Measurements from ENCODE around the gene PIK3R1. TPM values are rescaled to one million over a fixed set of nuclear protein-coding genes. Genes with fewer than 3 reads are reported as not detected.
A peak's percentile ranks its signal among the peaks of the same experiment; 100 is the strongest.

The PIK3R1 gene
- total RNA-seq, 4 donors from 2014 or later = 69.3 to 113 (median 87.5) TPM

DNA sequence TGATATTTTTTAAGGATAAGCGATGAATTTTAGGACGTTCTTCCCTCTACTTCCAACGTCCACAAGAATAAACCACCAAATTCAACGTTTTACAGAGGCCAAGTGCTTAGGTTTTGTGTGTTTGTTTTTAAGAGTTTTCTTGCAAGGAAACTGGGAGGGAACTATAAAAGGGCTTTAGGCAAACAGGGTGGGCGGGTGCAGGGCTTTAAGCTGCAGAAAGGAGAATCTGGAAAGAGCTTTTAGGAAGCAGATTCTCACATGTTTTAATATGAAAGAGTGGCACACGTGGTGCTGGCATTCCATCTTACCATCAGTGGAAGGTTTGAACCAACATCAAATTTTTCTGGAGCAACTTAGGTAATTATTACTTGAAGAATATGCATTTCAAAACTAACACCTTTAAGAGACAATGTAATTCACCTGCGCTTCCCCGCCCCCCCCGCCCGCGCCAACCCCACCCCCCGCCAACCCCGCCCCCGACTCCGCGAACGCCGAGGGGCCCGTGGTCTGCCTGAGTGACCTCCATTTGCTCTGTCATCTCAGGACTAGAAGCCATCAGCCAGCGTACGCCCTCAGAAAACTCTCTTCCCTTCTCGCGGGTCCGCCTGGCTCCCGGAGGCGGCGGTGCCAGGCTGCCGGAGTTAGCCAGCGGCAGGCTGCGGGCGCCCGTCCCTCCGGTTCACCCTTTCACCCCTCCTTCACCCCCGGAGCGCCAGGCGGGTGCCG, 911 bp upstream of the PIK3R1 start:
- Histone ChIP-seq H3K27me3 (no peaks in the 10 kb centered on the region), H3K36me3 (no peaks in the 10 kb centered on the region), H3K9me3 (no peaks in the 10 kb centered on the region), H3K4me3 (peak overlapping the region; percentile 85 to 97 (median 94)), H3K4me1 (peaks cover 0 to 23% (median 1%) of the 10 kb centered on the region in 4 donors), H3K27ac (peak overlapping the region; percentile 98 to 100 (median 99))
- TF ChIP-seq, protein P1, sequence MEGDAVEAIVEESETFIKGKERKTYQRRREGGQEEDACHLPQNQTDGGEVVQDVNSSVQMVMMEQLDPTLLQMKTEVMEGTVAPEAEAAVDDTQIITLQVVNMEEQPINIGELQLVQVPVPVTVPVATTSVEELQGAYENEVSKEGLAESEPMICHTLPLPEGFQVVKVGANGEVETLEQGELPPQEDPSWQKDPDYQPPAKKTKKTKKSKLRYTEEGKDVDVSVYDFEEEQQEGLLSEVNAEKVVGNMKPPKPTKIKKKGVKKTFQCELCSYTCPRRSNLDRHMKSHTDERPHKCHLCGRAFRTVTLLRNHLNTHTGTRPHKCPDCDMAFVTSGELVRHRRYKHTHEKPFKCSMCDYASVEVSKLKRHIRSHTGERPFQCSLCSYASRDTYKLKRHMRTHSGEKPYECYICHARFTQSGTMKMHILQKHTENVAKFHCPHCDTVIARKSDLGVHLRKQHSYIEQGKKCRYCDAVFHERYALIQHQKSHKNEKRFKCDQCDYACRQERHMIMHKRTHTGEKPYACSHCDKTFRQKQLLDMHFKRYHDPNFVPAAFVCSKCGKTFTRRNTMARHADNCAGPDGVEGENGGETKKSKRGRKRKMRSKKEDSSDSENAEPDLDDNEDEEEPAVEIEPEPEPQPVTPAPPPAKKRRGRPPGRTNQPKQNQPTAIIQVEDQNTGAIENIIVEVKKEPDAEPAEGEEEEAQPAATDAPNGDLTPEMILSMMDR (IDR thresholded peaks at IDR 0.05) = no peak
- no peak for TF ChIP-seq POLR2A (IDR thresholded peaks at IDR 0.05)
- DNase-seq = peak in 2 of 3 donors; percentile 30 to 55

DNA sequence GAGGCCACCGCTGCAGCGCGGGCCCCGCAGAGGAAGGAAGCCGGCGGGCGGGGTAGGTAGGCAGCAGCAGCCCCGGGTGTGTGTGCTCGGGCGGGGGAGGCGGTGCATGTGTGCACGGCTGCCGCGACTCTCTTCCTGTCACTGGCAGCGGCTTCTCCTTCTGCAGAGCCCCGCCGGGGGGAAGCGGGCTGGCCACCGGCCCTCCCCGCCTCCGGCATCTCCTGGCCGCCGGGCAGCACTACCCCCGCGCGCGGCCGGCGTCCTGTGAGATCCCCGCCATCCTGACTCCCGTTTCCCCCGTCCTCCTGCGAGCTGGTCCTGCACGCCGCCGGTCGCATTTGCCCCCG, 315 bp downstream of the PIK3R1 start:
- Histone ChIP-seq H3K27me3 (no peaks in the 10 kb centered on the region), H3K9me3 (no peaks in the 10 kb centered on the region), H3K4me1 (peaks cover 0 to 31% (median 1%) of the 10 kb centered on the region in 4 donors), H3K4me3 (peak overlapping the region; percentile 85 to 97 (median 94)), H3K27ac (peak overlapping the region; percentile 98 to 100 (median 99)), H3K36me3 (peaks cover 0 to 7% (median 0%) of the 10 kb centered on the region in 3 donors)
- no peak for TF ChIP-seq POLR2A (IDR thresholded peaks at IDR 0.05)
- TF ChIP-seq, protein P1 (IDR thresholded peaks at IDR 0.05) = no peak
- no peak for DNase-seq

- TF ChIP-seq, protein P1 (IDR thresholded peaks at IDR 0.05) = no peak
- peak; percentile 3 to 16 for TF ChIP-seq POLR2A (IDR thresholded peaks at IDR 0.05)
- H3K4me3 ChIP-seq = peak overlapping the region; percentile 85 to 97 (median 94)
- DNase-seq = peak; percentile 68 to 83 (median 76)
- peaks cover 0 to 31% (median 1%) of the 10 kb centered on the region in 4 donors for H3K4me1 ChIP-seq
- peak overlapping the region; percentile 98 to 100 (median 99) for H3K27ac ChIP-seq
- no peaks in the 10 kb centered on the region for H3K27me3 ChIP-seq
- peaks cover 0 to 8% (median 0%) of the 10 kb centered on the region in 3 donors for H3K36me3 ChIP-seq
- no peaks in the 10 kb centered on the region for H3K9me3 ChIP-seq
Measured at GRCh38 chr5:68216245-68217046, 890 bp downstream of the PIK3R1 start.

DNA sequence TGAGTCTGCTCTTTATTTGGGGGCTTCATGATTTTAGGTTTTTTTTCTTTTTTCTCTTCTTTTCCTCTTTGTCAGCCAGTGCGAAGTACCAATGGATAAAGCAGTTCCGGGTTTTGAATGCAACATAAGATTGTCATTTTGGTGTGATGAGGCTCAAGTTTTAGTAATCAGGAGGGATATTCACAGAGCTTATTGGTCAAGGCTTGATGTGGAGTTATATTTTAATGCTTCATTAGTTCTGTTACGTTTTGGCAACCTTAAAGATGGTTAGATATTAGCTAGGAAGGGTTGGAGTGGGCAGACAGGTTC, 1.4 kb downstream of the PIK3R1 start:
- DNase-seq = no peak
- H3K4me1 ChIP-seq = peaks cover 0 to 35% (median 1%) of the 10 kb centered on the region in 4 donors
- peak overlapping the region; percentile 98 to 100 (median 99) for H3K27ac ChIP-seq
- H3K36me3 ChIP-seq = peaks cover 0 to 8% (median 0%) of the 10 kb centered on the region in 3 donors
- no peak for TF ChIP-seq POLR2A (IDR thresholded peaks at IDR 0.05)
- H3K27me3 ChIP-seq = no peaks in the 10 kb centered on the region
- no peaks in the 10 kb centered on the region for H3K9me3 ChIP-seq
- peak overlapping the region; percentile 85 to 97 (median 94) for H3K4me3 ChIP-seq

- peak overlapping the region; percentile 98 to 100 (median 99) for H3K27ac ChIP-seq
- no peaks in the 10 kb centered on the region for H3K27me3 ChIP-seq
- no peak for DNase-seq
- TF ChIP-seq POLR2A (IDR thresholded peaks at IDR 0.05) = no peak
- TF ChIP-seq, protein P1 (IDR thresholded peaks at IDR 0.05) = no peak
- peaks cover 0 to 8% (median 0%) of the 10 kb centered on the region in 3 donors for H3K36me3 ChIP-seq
- H3K9me3 ChIP-seq = no peaks in the 10 kb centered on the region
- H3K4me3 ChIP-seq = peak overlapping the region; percentile 15 to 97 (median 90)
- H3K4me1 ChIP-seq = peaks cover 0 to 41% (median 1%) of the 10 kb centered on the region in 4 donors
Measured at GRCh38 chr5:68217528-68217927, 2.0 kb downstream of the PIK3R1 start.

All from Peyer's patch (tissue), 4 donors.